ENCODE results near the gene OSBPL3.
A peak's percentile ranks its signal among the peaks of the same experiment; 100 is the strongest.

OSBPL3 gene

DNA sequence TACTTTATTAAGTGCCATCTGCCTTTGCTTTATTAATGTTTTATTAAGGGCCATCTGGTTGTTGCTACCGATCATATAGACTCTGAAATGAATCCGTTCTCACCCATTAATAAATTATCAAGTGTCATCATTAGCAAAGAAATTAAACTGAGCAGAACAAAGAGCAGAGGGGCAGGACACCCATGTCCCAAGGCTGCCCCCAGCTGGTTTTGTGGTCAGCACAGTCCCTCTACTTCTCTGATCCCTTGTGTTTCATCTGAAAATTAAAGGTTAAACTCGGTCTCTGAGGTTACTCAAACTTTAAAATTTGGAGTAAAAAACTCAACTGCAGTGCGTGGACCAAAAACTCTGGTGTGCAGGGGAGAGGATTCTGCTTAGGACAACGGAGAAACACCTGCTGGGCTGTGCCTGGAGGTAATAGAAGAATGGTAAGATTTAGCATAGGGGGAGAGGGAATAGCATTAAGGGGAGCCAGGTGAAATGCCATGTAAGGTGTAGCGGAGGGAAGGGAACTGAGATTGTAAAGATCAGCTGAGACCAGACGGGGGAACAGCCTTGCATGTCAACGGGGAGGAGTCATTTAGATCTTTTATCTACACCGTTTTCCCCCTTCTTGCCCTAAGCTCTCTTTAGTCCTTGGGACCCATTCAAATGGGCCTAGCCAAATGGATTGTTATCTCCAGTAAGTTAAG, 212.0 kb downstream of the OSBPL3 start:
- H3K4me3 ChIP-seq (ENCODE audit: low read depth, low read length), result no peak overlapping the region
- TF ChIP-seq, protein P1, sequence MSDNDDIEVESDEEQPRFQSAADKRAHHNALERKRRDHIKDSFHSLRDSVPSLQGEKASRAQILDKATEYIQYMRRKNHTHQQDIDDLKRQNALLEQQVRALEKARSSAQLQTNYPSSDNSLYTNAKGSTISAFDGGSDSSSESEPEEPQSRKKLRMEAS (IDR thresholded peaks at IDR 0.05; ENCODE audit: low read depth, low read length), result no peak
- TF ChIP-seq POLR2A (IDR thresholded peaks at IDR 0.05; ENCODE audit: extremely low read depth, insufficient read length), result no peak
- no peak for TF ChIP-seq MYC (IDR thresholded peaks at IDR 0.05; ENCODE audit: low read depth, low read length)
- DNase-seq (ENCODE audit: low read depth), result no peak

DNA sequence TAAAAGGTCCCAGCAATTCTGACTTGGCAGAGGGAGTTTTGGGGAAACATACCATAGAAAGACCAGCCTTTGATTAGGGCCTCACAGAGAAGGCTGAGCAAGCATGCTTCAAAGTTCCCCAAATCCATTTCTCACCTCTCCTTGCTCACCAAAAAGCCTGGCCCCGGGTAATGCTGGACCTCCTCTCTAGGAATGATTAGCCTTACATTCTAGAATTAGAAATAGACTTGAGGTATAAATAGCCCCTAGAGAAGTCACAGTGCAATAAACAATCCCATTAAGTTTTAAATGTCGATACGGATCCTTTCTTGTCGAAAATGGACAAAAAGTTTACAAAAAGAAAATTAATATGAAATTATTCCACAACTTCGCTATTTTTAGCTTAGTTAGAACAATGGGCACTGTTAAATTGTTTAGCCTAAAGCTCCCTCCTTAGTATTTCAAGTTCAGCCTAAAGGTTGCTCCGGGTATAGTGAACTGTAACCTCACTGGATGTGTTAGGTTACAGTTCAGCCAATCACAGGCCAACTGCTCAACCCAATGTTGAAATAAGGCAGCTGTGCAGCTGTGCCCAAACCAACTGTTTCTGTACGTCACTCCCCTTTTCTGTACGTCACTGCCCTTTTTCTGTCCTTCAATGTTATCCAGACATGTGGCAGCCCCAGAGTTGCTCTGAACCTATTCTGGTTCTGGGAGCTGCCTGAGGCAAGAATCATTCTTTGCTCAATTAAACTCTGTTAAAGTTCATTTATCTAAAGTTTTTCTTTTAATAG, 214.8 kb downstream of the OSBPL3 start:
- TF ChIP-seq, protein P1 (IDR thresholded peaks at IDR 0.05; ENCODE audit: low read depth, low read length), result peak; percentile 46; the same call in 1 of the 2 replicates
- TF ChIP-seq MYC (IDR thresholded peaks at IDR 0.05; ENCODE audit: low read depth, low read length), result peak; percentile 41; the same call in 1 of the 2 replicates
- TF ChIP-seq, protein P2, sequence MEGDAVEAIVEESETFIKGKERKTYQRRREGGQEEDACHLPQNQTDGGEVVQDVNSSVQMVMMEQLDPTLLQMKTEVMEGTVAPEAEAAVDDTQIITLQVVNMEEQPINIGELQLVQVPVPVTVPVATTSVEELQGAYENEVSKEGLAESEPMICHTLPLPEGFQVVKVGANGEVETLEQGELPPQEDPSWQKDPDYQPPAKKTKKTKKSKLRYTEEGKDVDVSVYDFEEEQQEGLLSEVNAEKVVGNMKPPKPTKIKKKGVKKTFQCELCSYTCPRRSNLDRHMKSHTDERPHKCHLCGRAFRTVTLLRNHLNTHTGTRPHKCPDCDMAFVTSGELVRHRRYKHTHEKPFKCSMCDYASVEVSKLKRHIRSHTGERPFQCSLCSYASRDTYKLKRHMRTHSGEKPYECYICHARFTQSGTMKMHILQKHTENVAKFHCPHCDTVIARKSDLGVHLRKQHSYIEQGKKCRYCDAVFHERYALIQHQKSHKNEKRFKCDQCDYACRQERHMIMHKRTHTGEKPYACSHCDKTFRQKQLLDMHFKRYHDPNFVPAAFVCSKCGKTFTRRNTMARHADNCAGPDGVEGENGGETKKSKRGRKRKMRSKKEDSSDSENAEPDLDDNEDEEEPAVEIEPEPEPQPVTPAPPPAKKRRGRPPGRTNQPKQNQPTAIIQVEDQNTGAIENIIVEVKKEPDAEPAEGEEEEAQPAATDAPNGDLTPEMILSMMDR (IDR thresholded peaks at IDR 0.05; ENCODE audit: low read depth, low read length), result no peak
- DNase-seq (ENCODE audit: low read depth), result peak; percentile 74

DNA sequence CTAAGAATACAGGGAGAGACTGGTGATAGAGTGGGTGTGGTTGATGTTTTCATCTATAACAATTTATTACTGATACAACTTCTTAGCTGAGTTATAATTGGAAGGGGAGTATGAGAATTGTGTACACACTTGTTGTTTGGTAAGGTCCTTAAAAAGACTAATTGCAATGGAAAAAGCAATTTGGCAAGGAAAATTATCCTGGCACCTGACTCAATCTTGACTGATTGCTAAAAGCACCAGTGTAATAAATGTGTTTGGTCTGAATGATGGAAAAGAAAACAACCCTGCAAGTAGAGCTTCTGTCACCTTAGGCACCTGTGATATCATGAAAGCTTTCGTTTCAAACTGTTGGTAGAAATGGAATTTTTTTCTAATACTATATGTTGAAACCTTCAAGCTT, 216.0 kb downstream of the OSBPL3 start:
- TF ChIP-seq, protein P2 (IDR thresholded peaks at IDR 0.05; ENCODE audit: low read depth, low read length), result no peak
- no peak for TF ChIP-seq MYC (IDR thresholded peaks at IDR 0.05; ENCODE audit: low read depth, low read length)
- TF ChIP-seq POLR2A (IDR thresholded peaks at IDR 0.05; ENCODE audit: extremely low read depth, insufficient read length), result no peak
- TF ChIP-seq, protein P1 (IDR thresholded peaks at IDR 0.05; ENCODE audit: low read depth, low read length), result no peak
- DNase-seq (ENCODE audit: low read depth), result no peak
- no peak overlapping the region for H3K4me3 ChIP-seq (ENCODE audit: low read depth, low read length)

More for the DNA sequence above, 214.8 kb downstream of the OSBPL3 start:
- H3K4me3 ChIP-seq (ENCODE audit: low read depth, low read length), result no peak overlapping the region

DNA sequence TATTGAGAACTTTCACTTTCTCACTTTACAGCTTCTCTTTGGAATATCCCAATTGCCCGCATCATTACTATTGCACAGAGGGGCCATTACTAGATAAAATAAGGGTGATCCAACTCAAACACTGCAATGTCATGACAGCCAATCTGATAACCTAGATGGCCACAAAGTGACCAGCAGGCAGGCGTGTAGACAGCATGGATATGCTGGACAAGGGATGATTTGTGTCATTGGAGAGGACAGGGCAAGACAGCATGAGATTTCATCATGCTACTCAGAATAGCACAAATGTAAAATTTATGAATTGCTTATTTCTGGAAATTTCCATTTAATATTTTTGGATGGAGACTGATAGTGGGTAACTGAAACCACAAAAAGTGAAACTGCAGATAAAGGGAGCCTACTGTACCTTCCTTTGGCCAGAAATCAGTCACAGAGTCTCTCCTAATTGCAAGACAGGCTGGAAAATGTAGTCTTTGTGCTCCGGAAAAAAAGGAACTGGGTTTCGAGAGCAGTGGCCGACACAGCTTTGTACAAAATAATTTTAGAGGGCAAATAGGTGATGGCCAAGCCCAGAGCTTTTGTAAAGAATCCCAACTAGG, 216.6 kb downstream of the OSBPL3 start:
- no peak for DNase-seq (ENCODE audit: low read depth)
- no peak overlapping the region for H3K4me3 ChIP-seq (ENCODE audit: low read depth, low read length)
- TF ChIP-seq, protein P1 (IDR thresholded peaks at IDR 0.05; ENCODE audit: low read depth, low read length), result no peak
- TF ChIP-seq POLR2A (IDR thresholded peaks at IDR 0.05; ENCODE audit: extremely low read depth, insufficient read length) (no peak), MYC (IDR thresholded peaks at IDR 0.05; ENCODE audit: low read depth, low read length) (no peak)
- TF ChIP-seq, protein P2 (IDR thresholded peaks at IDR 0.05; ENCODE audit: low read depth, low read length), result no peak

DNA sequence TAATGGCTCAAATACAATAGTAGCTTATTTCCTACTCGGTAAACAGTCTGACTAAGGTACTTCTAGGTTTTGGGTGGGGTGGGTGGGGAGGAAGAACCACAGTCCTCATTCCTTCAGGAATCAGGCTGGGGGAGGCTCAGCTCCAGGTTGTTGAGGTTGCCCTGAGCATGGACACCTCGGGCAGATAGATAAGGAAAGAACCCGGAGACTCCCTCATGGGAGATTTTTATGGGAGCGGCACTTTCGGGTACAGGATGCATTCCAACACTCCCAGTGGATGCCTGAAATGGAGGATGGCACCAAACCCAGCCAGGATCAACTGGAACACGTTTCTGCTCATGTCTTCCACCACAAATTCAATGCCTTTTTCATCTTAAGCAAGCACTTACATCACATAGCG, 217.2 kb downstream of the OSBPL3 start:
- no peak overlapping the region for H3K4me3 ChIP-seq (ENCODE audit: low read depth, low read length)
- no peak for TF ChIP-seq MYC (IDR thresholded peaks at IDR 0.05; ENCODE audit: low read depth, low read length)
- TF ChIP-seq, protein P1 (IDR thresholded peaks at IDR 0.05; ENCODE audit: low read depth, low read length), result no peak
- no peak for TF ChIP-seq POLR2A (IDR thresholded peaks at IDR 0.05; ENCODE audit: extremely low read depth, insufficient read length)
- TF ChIP-seq, protein P2 (IDR thresholded peaks at IDR 0.05; ENCODE audit: low read depth, low read length), result no peak
- no peak for DNase-seq (ENCODE audit: low read depth)
